ENCODE data around the gene POU2F3. TPM values are rescaled to one million over a fixed set of nuclear protein-coding genes. Genes with fewer than 3 reads are reported as not detected.

The POU2F3 gene
- total RNA-seq, 3 donors from 2014 or later (not counting 1 experiment from before 2014, with no cell fraction given) = not detected

GRCh38 chr11:120201653-120202052 lies 38.3 kb upstream of the POU2F3 start:
- Histone ChIP-seq H3K27ac (ENCODE audit: low read length) (no peak overlapping the region), H3K4me1 (ENCODE audit: control insufficient read depth, insufficient read depth, low read length) (no peaks in the 10 kb centered on the region), H3K27me3 (ENCODE audit: control insufficient read depth, insufficient read depth, low read length) (no peaks in the 10 kb centered on the region), H3K36me3 (ENCODE audit: control insufficient read depth, insufficient read depth, low read length) (no peaks in the 10 kb centered on the region), H3K4me3 (ENCODE audit: low read length) (no peak overlapping the region), H3K9me3 (ENCODE audit: control insufficient read depth, insufficient read depth, low read length) (no peaks in the 10 kb centered on the region)
- Mint-ChIP-seq H3K36me3 (no peaks in the 10 kb centered on the region), H3K4me3 (no peak overlapping the region), H3K4me1 (no peaks in the 10 kb centered on the region), H3K9me3 (no peaks in the 10 kb centered on the region), H3K27ac (no peak overlapping the region), H3K27me3 (ENCODE audit: low read depth in 2 of 2) (peaks cover 14 to 17% of the 10 kb centered on the region in 2 donors)
- intact Hi-C loops (cut with micrococcal nuclease) = no loop called here
- DNase-seq = no peak
- no peak for ATAC-seq
- TF ChIP-seq, protein P1, sequence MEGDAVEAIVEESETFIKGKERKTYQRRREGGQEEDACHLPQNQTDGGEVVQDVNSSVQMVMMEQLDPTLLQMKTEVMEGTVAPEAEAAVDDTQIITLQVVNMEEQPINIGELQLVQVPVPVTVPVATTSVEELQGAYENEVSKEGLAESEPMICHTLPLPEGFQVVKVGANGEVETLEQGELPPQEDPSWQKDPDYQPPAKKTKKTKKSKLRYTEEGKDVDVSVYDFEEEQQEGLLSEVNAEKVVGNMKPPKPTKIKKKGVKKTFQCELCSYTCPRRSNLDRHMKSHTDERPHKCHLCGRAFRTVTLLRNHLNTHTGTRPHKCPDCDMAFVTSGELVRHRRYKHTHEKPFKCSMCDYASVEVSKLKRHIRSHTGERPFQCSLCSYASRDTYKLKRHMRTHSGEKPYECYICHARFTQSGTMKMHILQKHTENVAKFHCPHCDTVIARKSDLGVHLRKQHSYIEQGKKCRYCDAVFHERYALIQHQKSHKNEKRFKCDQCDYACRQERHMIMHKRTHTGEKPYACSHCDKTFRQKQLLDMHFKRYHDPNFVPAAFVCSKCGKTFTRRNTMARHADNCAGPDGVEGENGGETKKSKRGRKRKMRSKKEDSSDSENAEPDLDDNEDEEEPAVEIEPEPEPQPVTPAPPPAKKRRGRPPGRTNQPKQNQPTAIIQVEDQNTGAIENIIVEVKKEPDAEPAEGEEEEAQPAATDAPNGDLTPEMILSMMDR (IDR thresholded peaks at IDR 0.05) = no peak
- 20% methylated on average over 1 of the region's 3 CpGs for WGBS (ENCODE audit: insufficient coverage)

DNA sequence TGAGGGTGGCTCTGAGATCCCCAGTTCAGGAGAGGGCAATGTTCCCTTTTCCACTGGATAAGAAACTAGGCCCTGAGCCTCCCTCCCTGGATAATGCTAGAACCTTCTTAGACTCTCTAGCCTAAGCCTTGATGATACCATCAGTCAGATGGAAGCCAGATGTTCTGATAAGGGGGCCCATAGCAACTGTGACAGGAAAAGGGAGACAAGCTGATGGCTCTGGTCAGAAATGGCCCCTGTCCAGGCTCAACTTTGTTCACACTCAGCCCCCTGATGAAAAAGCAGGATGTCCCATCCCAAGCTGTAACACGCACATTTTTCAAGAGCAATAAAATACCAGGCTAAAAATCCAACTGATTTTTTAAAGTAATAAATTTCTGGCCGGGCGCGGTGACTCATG lies 36.3 kb upstream of the POU2F3 start:
- 97% methylated on average over 4 of the region's 4 CpGs for WGBS (ENCODE audit: insufficient coverage)
- Histone ChIP-seq H3K36me3 (ENCODE audit: control insufficient read depth, insufficient read depth, low read length) (no peaks in the 10 kb centered on the region), H3K27ac (ENCODE audit: low read length) (no peak overlapping the region), H3K27me3 (ENCODE audit: control insufficient read depth, insufficient read depth, low read length) (no peaks in the 10 kb centered on the region), H3K4me1 (ENCODE audit: control insufficient read depth, insufficient read depth, low read length) (no peaks in the 10 kb centered on the region), H3K4me3 (ENCODE audit: low read length) (no peak overlapping the region), H3K9me3 (ENCODE audit: control insufficient read depth, insufficient read depth, low read length) (no peaks in the 10 kb centered on the region)
- Mint-ChIP-seq H3K4me1 (peaks cover 12% of the 10 kb centered on the region in 2 donors), H3K27me3 (ENCODE audit: low read depth in 2 of 2) (peaks cover 32 to 33% of the 10 kb centered on the region in 2 donors), H3K4me3 (no peak overlapping the region), H3K27ac (no peak overlapping the region), H3K36me3 (no peaks in the 10 kb centered on the region), H3K9me3 (no peaks in the 10 kb centered on the region)
- ATAC-seq = no peak
- TF ChIP-seq, protein P1 (IDR thresholded peaks at IDR 0.05) = no peak
- intact Hi-C loops (cut with micrococcal nuclease) = no loop called here
- DNase-seq = no peak

- no peak for ATAC-seq
- peaks cover 22 to 23% of the 10 kb centered on the region in 2 donors for H3K4me1 Mint-ChIP-seq
These were observed 34.3 kb upstream of the POU2F3 start for GRCh38 chr11:120205596-120206161.

More at GRCh38 chr11:120205596-120206161, 34.3 kb upstream of the POU2F3 start:
- peaks cover 11% of the 10 kb centered on the region for H3K4me1 ChIP-seq (ENCODE audit: control insufficient read depth, insufficient read depth, low read length)
- TF ChIP-seq, protein P1 (IDR thresholded peaks at IDR 0.05) = no peak
- no peak overlapping the region for H3K27ac Mint-ChIP-seq
- H3K9me3 ChIP-seq (ENCODE audit: control insufficient read depth, insufficient read depth, low read length) = no peaks in the 10 kb centered on the region
- intact Hi-C loops (cut with micrococcal nuclease) = no loop called here
- H3K27me3 Mint-ChIP-seq (ENCODE audit: low read depth in 2 of 2) = peaks cover 36 to 45% of the 10 kb centered on the region in 2 donors
- H3K4me3 Mint-ChIP-seq = no peak overlapping the region
- no peak overlapping the region for H3K4me3 ChIP-seq (ENCODE audit: low read length)
- no peaks in the 10 kb centered on the region for H3K36me3 Mint-ChIP-seq
- H3K27ac ChIP-seq (ENCODE audit: low read length) = no peak overlapping the region
- H3K36me3 ChIP-seq (ENCODE audit: control insufficient read depth, insufficient read depth, low read length) = no peaks in the 10 kb centered on the region
- 85% methylated on average over 7 of the region's 7 CpGs for WGBS (ENCODE audit: insufficient coverage)
- no peaks in the 10 kb centered on the region for H3K9me3 Mint-ChIP-seq
- no peak for DNase-seq
- H3K27me3 ChIP-seq (ENCODE audit: control insufficient read depth, insufficient read depth, low read length) = peaks cover 7% of the 10 kb centered on the region

Measured in natural killer cell (primary cell).